Keratinocyte (primary cell): ENCODE data around the gene TLCD3B. TPM values are rescaled to one million over a fixed set of nuclear protein-coding genes. Genes with fewer than 3 reads are reported as not detected.

Source experiments
- DNase-seq: peaks from one replicate; pipeline ENCODE4 v3.0.0-alpha.2; 2011; ENCODE audit warnings: low read depth, missing footprints, low spot score
- FAIRE-seq: peaks from 2 replicates; lab custom pipeline; 2011; peaks lifted over from hg19 to GRCh38; lab: Jason Lieb, UNC
- H2AFZ ChIP-seq: 2 replicates; pipeline ENCODE4 v1.6.0; 2012; ENCODE audit warnings: low read length, control low read depth, inconsistent platforms; ENCODE audit not compliant: control insufficient read depth
- H3K27ac ChIP-seq: 2 replicates; pipeline ENCODE4 v1.5.1; 2011; ENCODE audit warnings: low read length; ENCODE audit not compliant: control insufficient read depth, insufficient read depth
- H3K27me3 ChIP-seq: 3 replicates; pipeline ENCODE4 v1.6.0; 2011; ENCODE audit warnings: low read length; ENCODE audit not compliant: control insufficient read depth, insufficient read depth; ENCODE audit errors: extremely low read depth
- H3K36me3 ChIP-seq, 2 experiments: 2 replicates in 1 of 2; 3 replicates in 1 of 2; pipeline ENCODE4 v1.5.1; 2011; ENCODE audit warnings: low read length in 2 of 2, mild to moderate bottlenecking in 1 of 2; ENCODE audit not compliant: control insufficient read depth in 2 of 2, insufficient read depth in 2 of 2; ENCODE audit errors: extremely low read depth in 1 of 2
- H3K4me1 ChIP-seq: 3 replicates; pipeline ENCODE4 v1.5.1; 2011; ENCODE audit warnings: low read length; ENCODE audit not compliant: control insufficient read depth, insufficient read depth; ENCODE audit errors: extremely low read depth
- H3K4me2 ChIP-seq: 3 replicates; pipeline ENCODE4 v1.6.0; 2011; ENCODE audit warnings: low read depth, low read length; ENCODE audit not compliant: control insufficient read depth, insufficient read depth; ENCODE audit errors: extremely low read depth
- H3K4me3 ChIP-seq, 3 experiments: fragments of 200-600 bp in 1 of 3; sonication (generic) in 1 of 3; 2 replicates in 2 of 3; 3 replicates in 1 of 3; pipeline ENCODE4 v1.5.1; 2011 to 2016; ENCODE audit warnings: low read length in 3 of 3, mild to moderate bottlenecking in 3 of 3, control low read depth in 2 of 3, inconsistent platforms in 1 of 3, low read depth in 1 of 3, mixed read lengths in 1 of 3, mixed run types in 1 of 3, moderate library complexity in 1 of 3; ENCODE audit not compliant: control insufficient read depth in 2 of 3, insufficient read depth in 2 of 3; ENCODE audit errors: extremely low read depth in 1 of 3
- H3K79me2 ChIP-seq: 2 replicates; pipeline ENCODE4 v1.6.0; 2012; ENCODE audit warnings: low read length; ENCODE audit not compliant: control insufficient read depth, insufficient read depth
- H3K9ac ChIP-seq: 3 replicates; pipeline ENCODE4 v1.6.0; 2011; ENCODE audit warnings: low read length; ENCODE audit not compliant: control insufficient read depth, insufficient read depth; ENCODE audit errors: extremely low read depth
- H3K9me1 ChIP-seq: 3 replicates; pipeline ENCODE4 v1.6.0; 2011; ENCODE audit warnings: low read length; ENCODE audit not compliant: control insufficient read depth, insufficient read depth; ENCODE audit errors: extremely low read depth
- H3K9me3 ChIP-seq: 2 replicates; pipeline ENCODE4 v1.5.1; 2012; ENCODE audit warnings: low read depth, low read length; ENCODE audit not compliant: control insufficient read depth
- H4K20me1 ChIP-seq: 3 replicates; pipeline ENCODE4 v1.6.0; 2011; ENCODE audit warnings: low read length; ENCODE audit not compliant: control insufficient read depth, insufficient read depth; ENCODE audit errors: extremely low read depth
- EZH2 ChIP-seq: IDR thresholded peaks from one replicate; pipeline ENCODE4 v1.6.1; 2012; ENCODE audit warnings: inconsistent platforms, mild to moderate bottlenecking, low read length, moderate library complexity
- dilution Hi-C: fragments of 300-500 bp; cut with MboI; formaldehyde crosslinking; loops from one replicate; pipeline ENCODE4 v1.7.0; 2020; ENCODE audit warnings: low sequenced_read_pairs; ENCODE audit not compliant: extremely low pct_ligation_motif_present
- polyA plus RNA-seq, 5 experiments: library from polyadenylated mRNA; depleted of rRNA in 3 of 5; stranded (reverse) in 3 of 5; stranded (forward) in 1 of 5; unstranded in 1 of 5; fragments of >200 nt; gene quantifications; 1 replicate in 1 of 5; 2 replicates in 3 of 5; 3 replicates in 1 of 5; pipeline versions ENCODE4 v1.2.1 to v1.2.3, GENCODE V29; 2011 to 2012; ENCODE audit warnings: missing spikeins in 2 of 5, low read depth in 1 of 5, low replicate concordance in 1 of 5
- TF ChIP-seq, protein P1 (sequence below), 3 experiments: IDR thresholded peaks in 1 of 3; conservative IDR thresholded peaks in 1 of 3; optimal IDR thresholded peaks in 1 of 3; 2 replicates in 2 of 3; 3 replicates in 1 of 3; pipeline versions ENCODE3 to v1.5.1; 2011; ENCODE audit warnings: low read length in 3 of 3, mild to moderate bottlenecking in 3 of 3, moderate library complexity in 2 of 3, control low read depth in 1 of 3, inconsistent platforms in 1 of 3; ENCODE audit not compliant: insufficient read depth in 2 of 3; ENCODE audit errors: extremely low read depth in 1 of 3

The TLCD3B gene
- polyA plus RNA-seq, 1 donor (not counting 4 experiments of a cell fraction or from before 2014, with no cell fraction given): not detected

DNA sequence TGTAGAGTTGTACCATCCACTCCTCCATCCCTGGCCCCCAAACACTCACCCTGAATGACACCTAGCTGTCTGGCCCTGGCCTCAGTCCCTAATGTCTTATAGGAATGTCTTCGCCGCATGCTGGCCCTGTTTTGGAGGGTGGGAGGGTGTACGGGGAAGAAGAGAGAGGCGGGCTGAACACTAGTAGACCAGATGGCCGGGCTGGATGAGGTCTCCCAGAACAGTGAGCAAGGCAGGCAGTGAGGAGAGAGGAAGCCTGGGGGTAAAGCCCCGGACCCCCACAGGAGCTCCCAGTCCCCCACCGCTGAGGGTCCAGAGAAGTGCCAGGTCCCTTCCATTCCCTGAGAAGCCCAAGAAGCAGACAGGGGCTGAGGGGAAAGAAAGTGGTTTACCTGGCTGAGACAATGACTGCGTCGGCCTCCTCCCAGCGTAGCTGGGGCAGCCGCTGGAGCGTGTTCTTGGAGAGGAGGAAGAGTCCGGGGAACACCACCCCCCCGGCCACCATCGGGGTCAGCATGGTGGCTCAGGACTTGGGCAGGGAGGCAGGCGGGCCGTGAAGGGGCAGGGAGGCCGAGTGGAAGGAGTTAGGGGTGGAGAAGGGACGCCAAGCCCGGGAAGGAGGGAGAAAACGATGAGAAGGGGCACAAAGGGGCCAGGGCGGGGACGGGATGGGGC lies 923 bp downstream of the TLCD3B start:
- Histone ChIP-seq H3K27me3 (peaks cover 41% of the 10 kb centered on the region), H3K9ac (no peak overlapping the region), H3K79me2 (no peaks in the 10 kb centered on the region), H3K4me1 (no peaks in the 10 kb centered on the region), H3K36me3 (no peaks in the 10 kb centered on the region), H3K27ac (no peak overlapping the region), H3K4me3 (no peak overlapping the region), H3K4me2 (no peak overlapping the region), H2AFZ (no peak overlapping the region), H3K9me1 (no peaks in the 10 kb centered on the region), H3K9me3 (no peaks in the 10 kb centered on the region), H4K20me1 (no peaks in the 10 kb centered on the region)
- TF ChIP-seq, protein P1, sequence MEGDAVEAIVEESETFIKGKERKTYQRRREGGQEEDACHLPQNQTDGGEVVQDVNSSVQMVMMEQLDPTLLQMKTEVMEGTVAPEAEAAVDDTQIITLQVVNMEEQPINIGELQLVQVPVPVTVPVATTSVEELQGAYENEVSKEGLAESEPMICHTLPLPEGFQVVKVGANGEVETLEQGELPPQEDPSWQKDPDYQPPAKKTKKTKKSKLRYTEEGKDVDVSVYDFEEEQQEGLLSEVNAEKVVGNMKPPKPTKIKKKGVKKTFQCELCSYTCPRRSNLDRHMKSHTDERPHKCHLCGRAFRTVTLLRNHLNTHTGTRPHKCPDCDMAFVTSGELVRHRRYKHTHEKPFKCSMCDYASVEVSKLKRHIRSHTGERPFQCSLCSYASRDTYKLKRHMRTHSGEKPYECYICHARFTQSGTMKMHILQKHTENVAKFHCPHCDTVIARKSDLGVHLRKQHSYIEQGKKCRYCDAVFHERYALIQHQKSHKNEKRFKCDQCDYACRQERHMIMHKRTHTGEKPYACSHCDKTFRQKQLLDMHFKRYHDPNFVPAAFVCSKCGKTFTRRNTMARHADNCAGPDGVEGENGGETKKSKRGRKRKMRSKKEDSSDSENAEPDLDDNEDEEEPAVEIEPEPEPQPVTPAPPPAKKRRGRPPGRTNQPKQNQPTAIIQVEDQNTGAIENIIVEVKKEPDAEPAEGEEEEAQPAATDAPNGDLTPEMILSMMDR (optimal IDR thresholded peaks at IDR 0.05 in 1 of 3, IDR thresholded peaks at IDR 0.05 in 1 of 3, conservative IDR thresholded peaks at IDR 0.05 in 1 of 3; ENCODE audit: extremely low read depth in 1 of 3, insufficient read depth in 2 of 3, low read length in 3 of 3): no peak
- TF ChIP-seq EZH2: peak; percentile 30
- dilution Hi-C loops: no loop called here
- no peak for FAIRE-seq
- DNase-seq: no peak

DNA sequence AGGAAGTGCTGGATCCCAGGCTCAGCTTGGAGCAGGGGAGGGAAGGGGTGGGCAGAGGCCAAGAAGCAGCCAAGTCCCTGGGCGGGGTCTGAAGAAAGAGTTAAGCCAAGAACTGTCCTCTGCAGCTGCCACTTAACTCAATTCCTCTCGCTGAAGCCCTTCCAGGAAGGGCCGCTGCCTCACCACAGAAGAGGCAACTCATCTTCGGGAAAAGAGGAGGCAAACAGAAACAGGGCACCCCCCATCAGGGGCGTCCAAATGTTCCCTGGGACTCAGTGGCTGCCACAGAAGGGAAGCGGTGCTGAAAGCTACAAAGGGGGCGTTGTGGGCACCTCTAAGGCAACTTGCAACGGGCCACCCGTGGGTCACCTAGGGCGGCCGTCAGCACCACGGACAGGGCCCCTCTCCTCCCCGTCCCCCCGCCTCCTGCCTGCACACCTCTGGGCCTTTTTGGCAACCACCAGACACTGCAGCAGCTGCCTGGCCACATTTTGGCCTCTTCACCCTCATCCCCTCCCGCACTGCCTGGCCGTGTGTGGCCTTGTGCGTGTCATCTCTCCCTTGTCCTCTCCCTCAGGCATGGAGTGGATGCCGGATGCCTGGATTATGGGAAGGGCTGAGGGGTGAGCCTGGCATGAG lies 2.5 kb downstream of the TLCD3B start:
- Histone ChIP-seq H3K27ac (no peak overlapping the region), H3K9ac (no peak overlapping the region), H3K9me3 (no peaks in the 10 kb centered on the region), H3K36me3 (no peaks in the 10 kb centered on the region), H3K4me3 (no peak overlapping the region), H4K20me1 (no peaks in the 10 kb centered on the region), H3K27me3 (peaks cover 41% of the 10 kb centered on the region), H2AFZ (no peak overlapping the region), H3K9me1 (no peaks in the 10 kb centered on the region), H3K4me1 (no peaks in the 10 kb centered on the region), H3K4me2 (no peak overlapping the region), H3K79me2 (no peaks in the 10 kb centered on the region)
- FAIRE-seq (no peak), DNase-seq (no peak)
- no peak for TF ChIP-seq EZH2
- TF ChIP-seq, protein P1 (optimal IDR thresholded peaks at IDR 0.05 in 1 of 3, IDR thresholded peaks at IDR 0.05 in 1 of 3, conservative IDR thresholded peaks at IDR 0.05 in 1 of 3; ENCODE audit: extremely low read depth in 1 of 3, insufficient read depth in 2 of 3, low read length in 3 of 3): no peak
- dilution Hi-C loops: no loop called here
